HG02943 (cell line): Measurements from ENCODE around the gene ALS2.

ENCODE experiments used
- ATAC-seq: cut with Tn5 transposase; IDR thresholded peaks from one replicate; pipeline ENCODE4 v1.9.1; 2021; ENCODE audit warnings: mild to moderate bottlenecking, low read depth, moderate library complexity; ENCODE audit not compliant: unreplicated experiment

Gene ALS2

GRCh38 chr2:201761101-201761500 lies 19.6 kb downstream of the ALS2 start:
- ATAC-seq, result no peak

GRCh38 chr2:201759567-201759966 lies 21.2 kb downstream of the ALS2 start:
- no peak for ATAC-seq

- no peak for ATAC-seq
These were observed 21.9 kb downstream of the ALS2 start for GRCh38 chr2:201758873-201759272.

GRCh38 chr2:201758234-201758633 lies 22.5 kb downstream of the ALS2 start:
- ATAC-seq, result no peak

- ATAC-seq, result no peak
These were observed 25.9 kb downstream of the ALS2 start for GRCh38 chr2:201754717-201755415.

- ATAC-seq, result no peak
These were observed 29.2 kb downstream of the ALS2 start for GRCh38 chr2:201751566-201751965.

GRCh38 chr2:201746551-201746950 lies 34.2 kb downstream of the ALS2 start:
- ATAC-seq, result no peak

- no peak for ATAC-seq
These were observed 45.2 kb downstream of the ALS2 start for GRCh38 chr2:201735486-201735885.

- ATAC-seq, result no peak
These were observed 46.6 kb downstream of the ALS2 start for GRCh38 chr2:201734111-201734510.

- ATAC-seq, result no peak
These were observed 47.2 kb downstream of the ALS2 start for GRCh38 chr2:201733544-201733943.

- no peak for ATAC-seq
These were observed 50.0 kb downstream of the ALS2 start for GRCh38 chr2:201730651-201731285.

GRCh38 chr2:201715459-201715858 lies 65.3 kb downstream of the ALS2 start:
- no peak for ATAC-seq

GRCh38 chr2:201712726-201713125 lies 68.0 kb downstream of the ALS2 start:
- ATAC-seq, result no peak

GRCh38 chr2:201709747-201710146 lies 71.0 kb downstream of the ALS2 start:
- ATAC-seq, result no peak

- ATAC-seq, result no peak
These were observed 71.7 kb downstream of the ALS2 start for GRCh38 chr2:201709049-201709448.

GRCh38 chr2:201707753-201708152 lies 73.0 kb downstream of the ALS2 start:
- ATAC-seq, result no peak

GRCh38 chr2:201707142-201707541 lies 73.6 kb downstream of the ALS2 start:
- no peak for ATAC-seq

GRCh38 chr2:201704536-201704935 lies 76.2 kb downstream of the ALS2 start:
- no peak for ATAC-seq

- no peak for ATAC-seq
These were observed 79.1 kb downstream of the ALS2 start for GRCh38 chr2:201701646-201702045.

GRCh38 chr2:201699416-201699815 lies 81.3 kb downstream of the ALS2 start:
- no peak for ATAC-seq

GRCh38 chr2:201698588-201699226 lies 82.0 kb downstream of the ALS2 start, which contains the start of gene MPP4:
TSS of gene MPP4 (minus strand) at chr2:201698644. CDS start at chr2:201693954, 4,690 bp downstream.
- no peak for ATAC-seq

- ATAC-seq, result no peak
These were observed 82.8 kb downstream of the ALS2 start for GRCh38 chr2:201697899-201698298.
